ENCODE data around the gene TUBB3.
A peak's percentile ranks its signal among the peaks of the same experiment; 100 is the strongest.

Gene TUBB3

GRCh38 chr16:89973654-89974335, 50.7 kb downstream of the TUBB3 start:
- Histone ChIP-seq H4K20me1 (ENCODE audit: insufficient read depth, low read length) (no peaks in the 10 kb centered on the region), H3K9me2 (replicated peaks; ENCODE audit: insufficient read depth, low read length) (no peaks in the 10 kb centered on the region), H3K4me2 (ENCODE audit: low read depth, low read length) (peak overlapping the region; percentile 68), H3K9me3 (replicated peaks; ENCODE audit: insufficient read depth, low read length) (no peaks in the 10 kb centered on the region), H3K9ac (ENCODE audit: low read length) (no peak overlapping the region; the same call in 1 of the 2 replicates), H3K27ac (ENCODE audit: low read length) (no peak overlapping the region), H3K4me3 (ENCODE audit: low read length) (peak overlapping the region; percentile 83), H3K79me2 (ENCODE audit: low read length) (peaks cover 39% of the 10 kb centered on the region), H3K36me3 (replicated peaks; ENCODE audit: insufficient read depth, low read length) (no peaks in the 10 kb centered on the region), H3F3A (ENCODE audit: insufficient read depth, low read length) (no peaks in the 10 kb centered on the region), H2AFZ (ENCODE audit: low read length) (no peak overlapping the region), H3K4me1 (ENCODE audit: low read length) (peaks cover 4% of the 10 kb centered on the region; the same call in 1 of the 2 replicates), H3K27me3 (replicated peaks; ENCODE audit: insufficient read depth, low read length) (no peaks in the 10 kb centered on the region)
- TF ChIP-seq EZH2phosphoT487 (IDR thresholded peaks at IDR 0.05; ENCODE audit: low read length) (no peak), EZH2 (optimal IDR thresholded peaks at IDR 0.05; ENCODE audit: low read depth, low read length) (no peak)
- TF ChIP-seq, protein P1, sequence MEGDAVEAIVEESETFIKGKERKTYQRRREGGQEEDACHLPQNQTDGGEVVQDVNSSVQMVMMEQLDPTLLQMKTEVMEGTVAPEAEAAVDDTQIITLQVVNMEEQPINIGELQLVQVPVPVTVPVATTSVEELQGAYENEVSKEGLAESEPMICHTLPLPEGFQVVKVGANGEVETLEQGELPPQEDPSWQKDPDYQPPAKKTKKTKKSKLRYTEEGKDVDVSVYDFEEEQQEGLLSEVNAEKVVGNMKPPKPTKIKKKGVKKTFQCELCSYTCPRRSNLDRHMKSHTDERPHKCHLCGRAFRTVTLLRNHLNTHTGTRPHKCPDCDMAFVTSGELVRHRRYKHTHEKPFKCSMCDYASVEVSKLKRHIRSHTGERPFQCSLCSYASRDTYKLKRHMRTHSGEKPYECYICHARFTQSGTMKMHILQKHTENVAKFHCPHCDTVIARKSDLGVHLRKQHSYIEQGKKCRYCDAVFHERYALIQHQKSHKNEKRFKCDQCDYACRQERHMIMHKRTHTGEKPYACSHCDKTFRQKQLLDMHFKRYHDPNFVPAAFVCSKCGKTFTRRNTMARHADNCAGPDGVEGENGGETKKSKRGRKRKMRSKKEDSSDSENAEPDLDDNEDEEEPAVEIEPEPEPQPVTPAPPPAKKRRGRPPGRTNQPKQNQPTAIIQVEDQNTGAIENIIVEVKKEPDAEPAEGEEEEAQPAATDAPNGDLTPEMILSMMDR (IDR thresholded peaks at IDR 0.05; ENCODE audit: low read length), result no peak
- no peak for DNase-seq

- Histone ChIP-seq H3K27me3 (replicated peaks; ENCODE audit: insufficient read depth, low read length) (no peaks in the 10 kb centered on the region), H3K36me3 (replicated peaks; ENCODE audit: insufficient read depth, low read length) (no peaks in the 10 kb centered on the region), H3K9ac (ENCODE audit: low read length) (no peak overlapping the region), H3K9me3 (replicated peaks; ENCODE audit: insufficient read depth, low read length) (no peaks in the 10 kb centered on the region), H3K4me3 (ENCODE audit: low read length) (no peak overlapping the region), H4K20me1 (ENCODE audit: insufficient read depth, low read length) (no peaks in the 10 kb centered on the region), H3K4me1 (ENCODE audit: low read length) (peaks cover 4% of the 10 kb centered on the region; the same call in 1 of the 2 replicates), H3K4me2 (ENCODE audit: low read depth, low read length) (no peak overlapping the region), H3K9me2 (replicated peaks; ENCODE audit: insufficient read depth, low read length) (no peaks in the 10 kb centered on the region), H3F3A (ENCODE audit: insufficient read depth, low read length) (no peaks in the 10 kb centered on the region), H3K27ac (ENCODE audit: low read length) (no peak overlapping the region), H2AFZ (ENCODE audit: low read length) (no peak overlapping the region), H3K79me2 (ENCODE audit: low read length) (peaks cover 39% of the 10 kb centered on the region)
- DNase-seq, result no peak
- TF ChIP-seq EZH2 (optimal IDR thresholded peaks at IDR 0.05; ENCODE audit: low read depth, low read length), result no peak
- TF ChIP-seq EZH2phosphoT487 (IDR thresholded peaks at IDR 0.05; ENCODE audit: low read length), result no peak
- TF ChIP-seq, protein P1 (IDR thresholded peaks at IDR 0.05; ENCODE audit: low read length), result no peak
Observed at GRCh38 chr16:89974870-89975269, 51.7 kb downstream of the TUBB3 start.

GRCh38 chr16:89981414-89981813, 58.3 kb downstream of the TUBB3 start:
- peaks cover 9% of the 10 kb centered on the region; the same call in 1 of the 2 replicates for H3K79me2 ChIP-seq (ENCODE audit: low read length)

More at GRCh38 chr16:89981414-89981813, 58.3 kb downstream of the TUBB3 start:
- Histone ChIP-seq H3K4me1 (ENCODE audit: low read length) (no peaks in the 10 kb centered on the region), H4K20me1 (ENCODE audit: insufficient read depth, low read length) (no peaks in the 10 kb centered on the region), H3F3A (ENCODE audit: insufficient read depth, low read length) (no peaks in the 10 kb centered on the region), H3K9me2 (replicated peaks; ENCODE audit: insufficient read depth, low read length) (no peaks in the 10 kb centered on the region), H3K4me2 (ENCODE audit: low read depth, low read length) (no peak overlapping the region), H3K27me3 (replicated peaks; ENCODE audit: insufficient read depth, low read length) (no peaks in the 10 kb centered on the region), H2AFZ (ENCODE audit: low read length) (no peak overlapping the region), H3K4me3 (ENCODE audit: low read length) (no peak overlapping the region), H3K9me3 (replicated peaks; ENCODE audit: insufficient read depth, low read length) (no peaks in the 10 kb centered on the region), H3K9ac (ENCODE audit: low read length) (no peak overlapping the region), H3K36me3 (replicated peaks; ENCODE audit: insufficient read depth, low read length) (no peaks in the 10 kb centered on the region), H3K27ac (ENCODE audit: low read length) (no peak overlapping the region)
- no peak for DNase-seq
- no peak for TF ChIP-seq EZH2phosphoT487 (IDR thresholded peaks at IDR 0.05; ENCODE audit: low read length)
- TF ChIP-seq, protein P1 (IDR thresholded peaks at IDR 0.05; ENCODE audit: low read length), result no peak
